ENCODE results near the gene RBM15B.

RBM15B gene

DNA sequence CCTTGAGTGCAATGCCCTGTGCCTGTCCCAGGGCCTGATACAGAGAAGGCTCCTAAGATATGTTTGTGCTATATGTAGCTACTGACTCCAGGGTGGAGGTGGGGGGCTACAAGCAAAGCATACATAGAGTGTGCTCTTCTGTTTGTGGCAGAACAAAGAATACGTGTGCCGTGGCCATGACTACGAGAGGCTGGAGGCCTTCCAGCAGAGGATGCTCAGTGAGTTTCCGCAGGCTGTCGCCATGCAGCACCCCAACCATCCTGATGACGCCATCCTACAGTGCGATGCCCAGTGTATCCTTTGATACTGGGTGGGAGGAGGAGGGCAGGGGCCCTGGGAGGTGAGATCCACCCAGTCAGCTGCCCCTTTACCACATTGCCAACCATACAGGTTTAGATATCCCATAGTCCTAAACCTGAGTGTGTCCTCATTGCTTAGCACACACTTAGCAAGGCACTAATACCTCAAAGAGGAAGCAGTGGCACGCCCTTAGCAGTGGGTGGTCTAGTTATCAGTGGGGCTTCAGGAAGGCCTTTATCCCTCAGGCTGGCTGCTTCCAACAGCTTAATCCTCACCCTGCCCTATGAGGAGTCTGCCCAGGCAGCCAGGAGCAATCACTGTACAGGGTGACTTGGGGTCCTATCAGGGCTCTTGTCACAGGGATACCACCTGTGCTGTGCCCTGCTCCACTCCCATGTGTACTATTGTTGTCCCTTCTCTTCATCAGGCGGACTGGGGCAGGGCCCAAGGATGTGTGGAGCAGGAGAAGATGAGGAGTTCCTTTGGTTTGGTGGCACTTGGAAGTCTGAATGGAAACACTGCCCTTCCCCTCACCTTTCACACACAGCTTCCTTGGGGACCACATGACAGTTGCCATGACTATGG is 36.1 kb upstream of the RBM15B start:
- TF ChIP-seq, protein P1, sequence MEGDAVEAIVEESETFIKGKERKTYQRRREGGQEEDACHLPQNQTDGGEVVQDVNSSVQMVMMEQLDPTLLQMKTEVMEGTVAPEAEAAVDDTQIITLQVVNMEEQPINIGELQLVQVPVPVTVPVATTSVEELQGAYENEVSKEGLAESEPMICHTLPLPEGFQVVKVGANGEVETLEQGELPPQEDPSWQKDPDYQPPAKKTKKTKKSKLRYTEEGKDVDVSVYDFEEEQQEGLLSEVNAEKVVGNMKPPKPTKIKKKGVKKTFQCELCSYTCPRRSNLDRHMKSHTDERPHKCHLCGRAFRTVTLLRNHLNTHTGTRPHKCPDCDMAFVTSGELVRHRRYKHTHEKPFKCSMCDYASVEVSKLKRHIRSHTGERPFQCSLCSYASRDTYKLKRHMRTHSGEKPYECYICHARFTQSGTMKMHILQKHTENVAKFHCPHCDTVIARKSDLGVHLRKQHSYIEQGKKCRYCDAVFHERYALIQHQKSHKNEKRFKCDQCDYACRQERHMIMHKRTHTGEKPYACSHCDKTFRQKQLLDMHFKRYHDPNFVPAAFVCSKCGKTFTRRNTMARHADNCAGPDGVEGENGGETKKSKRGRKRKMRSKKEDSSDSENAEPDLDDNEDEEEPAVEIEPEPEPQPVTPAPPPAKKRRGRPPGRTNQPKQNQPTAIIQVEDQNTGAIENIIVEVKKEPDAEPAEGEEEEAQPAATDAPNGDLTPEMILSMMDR (IDR thresholded peaks at IDR 0.05; ENCODE audit: low read depth, low read length, missing control alignments): no peak
- DNase-seq (ENCODE audit: low read depth): no peak
- no peak overlapping the region for H3K4me3 ChIP-seq (ENCODE audit: low read depth, low read length)

DNA sequence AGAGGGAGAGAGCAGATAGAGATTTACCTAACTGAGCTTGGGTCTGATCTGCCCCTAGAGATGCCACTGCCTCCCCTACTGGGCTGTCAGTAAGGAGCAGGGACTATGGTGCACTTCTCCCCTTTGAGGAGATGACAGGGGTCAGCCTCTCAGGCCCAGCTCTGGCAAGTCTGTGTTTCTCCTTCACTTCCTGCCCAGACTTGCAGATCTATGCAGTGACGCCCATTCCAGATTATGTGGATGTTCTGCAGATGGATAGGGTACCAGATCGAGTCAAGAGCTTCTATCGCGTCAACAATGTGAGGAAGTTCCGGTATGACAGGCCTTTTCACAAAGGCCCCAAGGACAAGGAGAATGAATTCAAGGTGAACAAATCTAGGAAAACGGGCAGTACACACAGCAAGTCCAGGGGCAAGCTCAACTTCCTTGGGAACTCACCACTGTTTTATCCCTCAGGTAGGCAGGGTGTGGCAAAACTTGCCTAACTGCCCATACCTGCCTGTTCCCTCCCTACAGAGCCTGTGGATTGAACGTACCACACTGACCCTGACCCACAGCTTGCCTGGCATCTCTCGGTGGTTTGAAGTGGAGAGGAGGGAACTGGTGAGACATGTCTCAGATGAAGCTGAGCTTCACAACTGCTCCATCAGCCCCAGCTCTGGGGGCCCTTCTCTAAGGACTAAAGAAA is 35.0 kb upstream of the RBM15B start:
- TF ChIP-seq, protein P1 (IDR thresholded peaks at IDR 0.05; ENCODE audit: low read depth, low read length, missing control alignments): no peak
- no peak overlapping the region for H3K4me3 ChIP-seq (ENCODE audit: low read depth, low read length)
- DNase-seq (ENCODE audit: low read depth): no peak

DNA sequence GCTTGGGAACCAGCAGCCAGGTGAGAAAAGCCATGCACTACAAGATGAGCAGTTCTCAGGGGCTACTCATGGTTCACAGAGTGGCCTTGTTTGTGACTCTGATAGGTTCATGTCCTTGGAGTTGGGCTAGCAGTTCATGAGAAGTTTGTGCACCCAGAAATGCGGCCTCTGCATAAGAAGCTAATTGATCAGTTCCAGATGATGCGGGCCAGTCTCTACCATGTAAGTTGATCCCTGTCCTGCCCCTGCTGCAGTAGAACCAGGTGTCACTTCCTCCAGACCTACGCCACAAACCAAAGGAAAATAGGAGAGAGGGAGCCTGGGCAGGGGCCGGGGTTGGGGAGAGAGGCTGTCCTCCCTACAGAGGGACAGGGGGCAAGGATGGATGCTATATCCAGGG is 33.2 kb upstream of the RBM15B start:
- TF ChIP-seq, protein P1 (IDR thresholded peaks at IDR 0.05; ENCODE audit: low read depth, low read length, missing control alignments): no peak
- no peak for DNase-seq (ENCODE audit: low read depth)
- no peak overlapping the region for H3K4me3 ChIP-seq (ENCODE audit: low read depth, low read length)

DNA sequence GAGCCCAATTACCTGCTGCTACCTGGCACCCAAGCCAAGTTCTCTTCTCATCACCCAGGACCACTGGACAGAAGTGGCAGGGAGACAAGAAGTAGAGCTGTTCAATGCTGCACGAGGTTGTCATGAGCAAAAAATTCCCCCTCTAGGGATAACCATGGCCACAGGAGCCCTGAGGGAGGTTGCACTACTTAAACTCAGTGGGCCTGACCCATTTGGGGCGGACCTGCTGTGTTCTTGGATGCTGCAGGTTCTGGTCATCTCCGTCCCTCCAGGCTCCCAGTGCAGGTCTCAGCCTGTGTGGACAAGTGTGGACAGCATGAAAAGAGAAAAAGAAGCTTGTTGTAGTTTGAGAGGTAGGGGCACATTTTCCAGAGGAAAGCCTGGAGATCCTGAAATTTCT is 32.1 kb upstream of the RBM15B start:
- TF ChIP-seq, protein P1 (IDR thresholded peaks at IDR 0.05; ENCODE audit: low read depth, low read length, missing control alignments): no peak
- no peak overlapping the region for H3K4me3 ChIP-seq (ENCODE audit: low read depth, low read length)
- no peak for DNase-seq (ENCODE audit: low read depth)

DNA sequence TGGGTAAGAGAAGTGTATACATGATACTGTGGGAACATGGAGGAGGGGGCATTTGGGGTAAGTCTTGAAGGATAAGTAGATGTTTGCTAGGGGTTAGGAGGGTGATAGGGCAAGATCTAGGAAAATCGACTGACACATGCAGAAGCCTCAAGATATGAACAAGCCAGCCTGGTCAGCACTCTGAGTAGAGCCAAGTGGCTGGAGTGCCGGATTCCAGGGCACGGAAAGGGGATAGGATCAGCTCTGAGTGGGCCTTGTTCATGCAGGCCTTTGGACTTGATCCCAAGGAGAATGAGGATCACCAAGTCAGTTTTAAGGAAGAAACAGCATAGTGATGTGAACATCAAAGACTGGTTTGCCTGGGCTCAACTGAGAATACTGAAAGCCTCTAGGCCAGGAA is 30.3 kb upstream of the RBM15B start:
- TF ChIP-seq, protein P1 (IDR thresholded peaks at IDR 0.05; ENCODE audit: low read depth, low read length, missing control alignments): no peak
- no peak for DNase-seq (ENCODE audit: low read depth)
- H3K4me3 ChIP-seq (ENCODE audit: low read depth, low read length): no peak overlapping the region

DNA sequence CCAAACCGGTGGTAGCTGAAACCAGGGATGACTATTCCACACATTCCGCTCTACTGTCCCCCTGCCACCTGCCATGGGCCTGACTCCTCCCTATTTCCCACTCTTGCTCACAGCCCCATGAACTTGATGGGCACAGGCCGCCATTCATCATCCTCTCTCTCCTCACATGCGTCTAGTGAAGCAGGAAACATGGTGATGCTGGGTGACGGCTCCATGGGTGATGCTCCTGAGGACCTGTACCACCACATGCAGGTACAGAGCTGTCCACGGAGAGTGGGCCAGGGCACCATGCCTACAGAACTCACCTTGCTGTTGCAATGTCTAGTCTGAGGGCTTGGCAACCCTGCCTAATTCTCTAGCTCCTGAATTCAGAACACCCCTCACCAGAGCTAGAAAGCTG is 29.3 kb upstream of the RBM15B start:
- no peak overlapping the region for H3K4me3 ChIP-seq (ENCODE audit: low read depth, low read length)
- TF ChIP-seq, protein P1 (IDR thresholded peaks at IDR 0.05; ENCODE audit: low read depth, low read length, missing control alignments): no peak
- no peak for DNase-seq (ENCODE audit: low read depth)
